Thyroid gland (tissue), 4 donors: Measurements from ENCODE around the gene PPP3R2.

ENCODE experiments used
- POLR2A ChIP-seq, 2 donors: fragments of 450-650 bp; IDR thresholded peaks; one replicate each; pipeline ENCODE4 v1.6.1; 2017; ENCODE audit warnings: antibody characterized with exemption in 2 of 2, mild to moderate bottlenecking in 2 of 2, moderate library complexity in 1 of 2
- TF ChIP-seq, protein P1 (sequence below), 6 experiments: fragments of 200-600 bp in 3 of 6; fragments of 450-650 bp in 3 of 6; sonication (generic) in 3 of 6; IDR thresholded peaks; one replicate each; pipeline ENCODE4 v1.5.1; 2016 to 2019; ENCODE audit warnings: antibody characterized with exemption in 6 of 6, mild to moderate bottlenecking in 2 of 6, inconsistent platforms in 1 of 6, moderate library complexity in 1 of 6

DNA sequence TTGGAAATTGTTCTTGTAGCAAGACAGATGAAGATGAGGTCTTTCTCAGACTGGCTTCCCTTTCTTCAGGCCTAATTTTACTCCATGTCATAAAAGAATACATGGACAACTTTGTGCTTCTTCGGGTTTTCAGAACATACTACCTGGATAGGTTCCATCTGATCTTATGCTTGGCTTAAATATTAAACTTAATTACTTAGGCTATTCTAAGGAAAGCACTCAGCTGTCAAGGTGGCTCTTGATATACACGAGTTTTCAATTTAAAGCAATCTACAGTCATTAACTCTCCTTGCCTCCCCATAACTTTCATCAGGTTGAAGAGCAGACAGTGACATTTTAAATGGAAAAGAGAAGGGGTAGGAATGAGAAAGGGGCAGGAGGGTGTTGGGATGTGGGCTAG, 9.5 kb upstream of the PPP3R2 start:
- TF ChIP-seq, protein P1, sequence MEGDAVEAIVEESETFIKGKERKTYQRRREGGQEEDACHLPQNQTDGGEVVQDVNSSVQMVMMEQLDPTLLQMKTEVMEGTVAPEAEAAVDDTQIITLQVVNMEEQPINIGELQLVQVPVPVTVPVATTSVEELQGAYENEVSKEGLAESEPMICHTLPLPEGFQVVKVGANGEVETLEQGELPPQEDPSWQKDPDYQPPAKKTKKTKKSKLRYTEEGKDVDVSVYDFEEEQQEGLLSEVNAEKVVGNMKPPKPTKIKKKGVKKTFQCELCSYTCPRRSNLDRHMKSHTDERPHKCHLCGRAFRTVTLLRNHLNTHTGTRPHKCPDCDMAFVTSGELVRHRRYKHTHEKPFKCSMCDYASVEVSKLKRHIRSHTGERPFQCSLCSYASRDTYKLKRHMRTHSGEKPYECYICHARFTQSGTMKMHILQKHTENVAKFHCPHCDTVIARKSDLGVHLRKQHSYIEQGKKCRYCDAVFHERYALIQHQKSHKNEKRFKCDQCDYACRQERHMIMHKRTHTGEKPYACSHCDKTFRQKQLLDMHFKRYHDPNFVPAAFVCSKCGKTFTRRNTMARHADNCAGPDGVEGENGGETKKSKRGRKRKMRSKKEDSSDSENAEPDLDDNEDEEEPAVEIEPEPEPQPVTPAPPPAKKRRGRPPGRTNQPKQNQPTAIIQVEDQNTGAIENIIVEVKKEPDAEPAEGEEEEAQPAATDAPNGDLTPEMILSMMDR (IDR thresholded peaks at IDR 0.05), result no peak
- no peak for TF ChIP-seq POLR2A (IDR thresholded peaks at IDR 0.05)
